Esophagus squamous epithelium (tissue), 4 donors: Measurements from ENCODE around the gene MAP1A.
"Not testable (repeated sequence)": the region's sequence is repeated elsewhere in the genome, so short reads cannot be mapped to it uniquely, and the experiment has no call there.

ENCODE experiments used
- POLR2A ChIP-seq, 4 donors: fragments of 450-650 bp; IDR thresholded peaks; one replicate each; pipeline ENCODE4 v1.6.1; 2017; ENCODE audit warnings: antibody characterized with exemption in 4 of 4, mild to moderate bottlenecking in 4 of 4, moderate library complexity in 3 of 4
- TF ChIP-seq, protein P1 (sequence below), 6 experiments: fragments of 450-650 bp in 4 of 6; fragments of 200-600 bp in 2 of 6; sonication (generic) in 2 of 6; IDR thresholded peaks; one replicate each; pipeline ENCODE4 v1.5.1; 2016 to 2019; ENCODE audit warnings: antibody characterized with exemption in 6 of 6, mild to moderate bottlenecking in 4 of 6, moderate library complexity in 4 of 6

DNA sequence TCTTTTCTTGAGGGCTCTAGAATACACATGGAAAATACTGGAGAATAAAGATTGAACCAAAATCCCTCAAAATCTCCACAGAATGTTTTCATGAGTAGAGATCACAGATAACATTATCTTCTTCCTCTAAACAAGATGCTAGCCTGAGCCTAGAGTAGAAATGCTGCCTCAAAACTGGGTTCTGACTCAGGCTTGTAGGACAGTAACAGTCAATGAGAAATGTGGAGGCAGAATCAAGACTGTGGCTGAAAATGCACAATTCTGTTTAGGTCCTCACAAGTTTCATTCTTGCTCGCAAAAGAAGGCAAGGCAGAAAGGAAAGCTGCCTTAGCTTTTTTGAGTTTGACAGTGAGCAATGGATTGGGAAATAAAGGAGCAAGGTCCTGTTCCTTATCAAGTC, 57.2 kb downstream of the MAP1A start:
- TF ChIP-seq, protein P1, sequence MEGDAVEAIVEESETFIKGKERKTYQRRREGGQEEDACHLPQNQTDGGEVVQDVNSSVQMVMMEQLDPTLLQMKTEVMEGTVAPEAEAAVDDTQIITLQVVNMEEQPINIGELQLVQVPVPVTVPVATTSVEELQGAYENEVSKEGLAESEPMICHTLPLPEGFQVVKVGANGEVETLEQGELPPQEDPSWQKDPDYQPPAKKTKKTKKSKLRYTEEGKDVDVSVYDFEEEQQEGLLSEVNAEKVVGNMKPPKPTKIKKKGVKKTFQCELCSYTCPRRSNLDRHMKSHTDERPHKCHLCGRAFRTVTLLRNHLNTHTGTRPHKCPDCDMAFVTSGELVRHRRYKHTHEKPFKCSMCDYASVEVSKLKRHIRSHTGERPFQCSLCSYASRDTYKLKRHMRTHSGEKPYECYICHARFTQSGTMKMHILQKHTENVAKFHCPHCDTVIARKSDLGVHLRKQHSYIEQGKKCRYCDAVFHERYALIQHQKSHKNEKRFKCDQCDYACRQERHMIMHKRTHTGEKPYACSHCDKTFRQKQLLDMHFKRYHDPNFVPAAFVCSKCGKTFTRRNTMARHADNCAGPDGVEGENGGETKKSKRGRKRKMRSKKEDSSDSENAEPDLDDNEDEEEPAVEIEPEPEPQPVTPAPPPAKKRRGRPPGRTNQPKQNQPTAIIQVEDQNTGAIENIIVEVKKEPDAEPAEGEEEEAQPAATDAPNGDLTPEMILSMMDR (IDR thresholded peaks at IDR 0.05), result not testable (repeated sequence)
- not testable (repeated sequence) for TF ChIP-seq POLR2A (IDR thresholded peaks at IDR 0.05)
